Memory B cell (primary cell): ENCODE measurements around the gene RFLNA.

Source experiments
- ATAC-seq: fragments of 150-1000 bp; cut with Tn5 transposase; 2 replicates; pipeline ENCODE4 v1.10.0; 2021; ENCODE audit warnings: low read depth, mild to moderate bottlenecking, moderate library complexity
- DNase-seq, 2 donors: peaks; one replicate each; pipeline ENCODE4 v3.0.0; 2022; ENCODE audit warnings: low spot score in 2 of 2
- H3K27ac Mint-ChIP-seq: one replicate; pipeline ENCODE4 v1.8.0; 2022; ENCODE audit warnings: mild to moderate bottlenecking, moderate library complexity, mixed read lengths
- H3K27me3 Mint-ChIP-seq: one replicate; pipeline ENCODE4 v1.8.0; 2022; ENCODE audit warnings: mixed read lengths
- H3K36me3 Mint-ChIP-seq: one replicate; pipeline ENCODE4 v1.8.0; 2022; ENCODE audit warnings: mild to moderate bottlenecking, mixed read lengths
- H3K4me1 Mint-ChIP-seq: one replicate; pipeline ENCODE4 v1.8.0; 2022; ENCODE audit warnings: mixed read lengths
- H3K4me3 Mint-ChIP-seq: one replicate; pipeline ENCODE4 v1.8.0; 2022; ENCODE audit warnings: mild to moderate bottlenecking, moderate library complexity, mixed read lengths
- H3K9me3 Mint-ChIP-seq: one replicate; pipeline ENCODE4 v1.8.0; 2022; ENCODE audit warnings: mixed read lengths

The RFLNA gene

GRCh38 chr12:124336742-124337520, 42.0 kb downstream of the RFLNA start:
- DNase-seq = no peak
- no peaks in the 10 kb centered on the region for H3K4me1 Mint-ChIP-seq
- no peaks in the 10 kb centered on the region for H3K9me3 Mint-ChIP-seq
- ATAC-seq = no peak
- H3K27ac Mint-ChIP-seq = no peak overlapping the region
- no peaks in the 10 kb centered on the region for H3K27me3 Mint-ChIP-seq
- H3K36me3 Mint-ChIP-seq = peaks cover 40% of the 10 kb centered on the region
- H3K4me3 Mint-ChIP-seq = no peak overlapping the region

GRCh38 chr12:124337622-124338021, 42.7 kb downstream of the RFLNA start:
- Mint-ChIP-seq H3K27me3 (no peaks in the 10 kb centered on the region), H3K4me1 (no peaks in the 10 kb centered on the region), H3K4me3 (no peak overlapping the region), H3K9me3 (no peaks in the 10 kb centered on the region), H3K27ac (no peak overlapping the region), H3K36me3 (peaks cover 40% of the 10 kb centered on the region)
- DNase-seq (no peak), ATAC-seq (no peak)

GRCh38 chr12:124338448-124338847, 43.6 kb downstream of the RFLNA start:
- no peaks in the 10 kb centered on the region for H3K4me1 Mint-ChIP-seq
- H3K27me3 Mint-ChIP-seq = no peaks in the 10 kb centered on the region
- H3K27ac Mint-ChIP-seq = no peak overlapping the region
- DNase-seq (no peak), ATAC-seq (no peak)
- H3K36me3 Mint-ChIP-seq = peaks cover 41% of the 10 kb centered on the region
- no peak overlapping the region for H3K4me3 Mint-ChIP-seq
- H3K9me3 Mint-ChIP-seq = no peaks in the 10 kb centered on the region

GRCh38 chr12:124338876-124339603, 44.1 kb downstream of the RFLNA start:
- no peaks in the 10 kb centered on the region for H3K9me3 Mint-ChIP-seq
- H3K36me3 Mint-ChIP-seq = peaks cover 45% of the 10 kb centered on the region
- no peak overlapping the region for H3K4me3 Mint-ChIP-seq
- H3K27ac Mint-ChIP-seq = peak overlapping the region; percentile 10
- H3K27me3 Mint-ChIP-seq = no peaks in the 10 kb centered on the region
- no peak for DNase-seq
- no peak for ATAC-seq
- H3K4me1 Mint-ChIP-seq = no peaks in the 10 kb centered on the region

GRCh38 chr12:124340080-124340900, 45.4 kb downstream of the RFLNA start:
- Mint-ChIP-seq H3K4me3 (no peak overlapping the region), H3K9me3 (no peaks in the 10 kb centered on the region), H3K4me1 (no peaks in the 10 kb centered on the region), H3K27ac (no peak overlapping the region), H3K27me3 (no peaks in the 10 kb centered on the region), H3K36me3 (peaks cover 52% of the 10 kb centered on the region)
- ATAC-seq (no peak), DNase-seq (no peak)

GRCh38 chr12:124341645-124342069, 46.8 kb downstream of the RFLNA start:
- Mint-ChIP-seq H3K9me3 (no peaks in the 10 kb centered on the region), H3K4me3 (no peak overlapping the region), H3K27me3 (no peaks in the 10 kb centered on the region), H3K4me1 (no peaks in the 10 kb centered on the region), H3K27ac (no peak overlapping the region), H3K36me3 (peaks cover 45% of the 10 kb centered on the region)
- ATAC-seq = no peak
- DNase-seq = no peak

GRCh38 chr12:124344022-124344421, 49.1 kb downstream of the RFLNA start:
- ATAC-seq = no peak
- Mint-ChIP-seq H3K9me3 (no peaks in the 10 kb centered on the region), H3K4me1 (no peaks in the 10 kb centered on the region), H3K27ac (peak overlapping the region; percentile 73), H3K27me3 (no peaks in the 10 kb centered on the region), H3K4me3 (no peak overlapping the region), H3K36me3 (peaks cover 40% of the 10 kb centered on the region)
- no peak for DNase-seq

GRCh38 chr12:124344526-124344925, 49.6 kb downstream of the RFLNA start:
- peaks cover 37% of the 10 kb centered on the region for H3K36me3 Mint-ChIP-seq
- DNase-seq (no peak), ATAC-seq (no peak)
- peak overlapping the region; percentile 73 for H3K27ac Mint-ChIP-seq
- no peaks in the 10 kb centered on the region for H3K9me3 Mint-ChIP-seq
- H3K27me3 Mint-ChIP-seq = no peaks in the 10 kb centered on the region
- H3K4me1 Mint-ChIP-seq = no peaks in the 10 kb centered on the region
- H3K4me3 Mint-ChIP-seq = no peak overlapping the region

GRCh38 chr12:124345795-124346194, 50.9 kb downstream of the RFLNA start:
- no peaks in the 10 kb centered on the region for H3K9me3 Mint-ChIP-seq
- no peak overlapping the region for H3K4me3 Mint-ChIP-seq
- no peak for ATAC-seq
- no peaks in the 10 kb centered on the region for H3K4me1 Mint-ChIP-seq
- H3K27me3 Mint-ChIP-seq = no peaks in the 10 kb centered on the region
- no peak for DNase-seq
- peaks cover 34% of the 10 kb centered on the region for H3K36me3 Mint-ChIP-seq
- no peak overlapping the region for H3K27ac Mint-ChIP-seq

- Mint-ChIP-seq H3K9me3 (no peaks in the 10 kb centered on the region), H3K4me1 (no peaks in the 10 kb centered on the region), H3K36me3 (peaks cover 30% of the 10 kb centered on the region), H3K27ac (no peak overlapping the region), H3K4me3 (no peak overlapping the region), H3K27me3 (no peaks in the 10 kb centered on the region)
- no peak for DNase-seq
- no peak for ATAC-seq
Observed at GRCh38 chr12:124346425-124347168, 51.7 kb downstream of the RFLNA start.

- H3K9me3 Mint-ChIP-seq = no peaks in the 10 kb centered on the region
- H3K27me3 Mint-ChIP-seq = no peaks in the 10 kb centered on the region
- H3K4me3 Mint-ChIP-seq = no peak overlapping the region
- H3K36me3 Mint-ChIP-seq = peaks cover 29% of the 10 kb centered on the region
- no peak for DNase-seq
- ATAC-seq = no peak
- no peak overlapping the region for H3K27ac Mint-ChIP-seq
- no peaks in the 10 kb centered on the region for H3K4me1 Mint-ChIP-seq
Observed at GRCh38 chr12:124347335-124347734, 52.4 kb downstream of the RFLNA start.

- no peak for ATAC-seq
- no peak overlapping the region for H3K27ac Mint-ChIP-seq
- H3K36me3 Mint-ChIP-seq = peaks cover 28% of the 10 kb centered on the region
Observed at GRCh38 chr12:124347805-124348658, 53.1 kb downstream of the RFLNA start.

More at GRCh38 chr12:124347805-124348658, 53.1 kb downstream of the RFLNA start:
- peak; percentile 12 to 25 for DNase-seq
- Mint-ChIP-seq H3K4me3 (no peak overlapping the region), H3K4me1 (no peaks in the 10 kb centered on the region), H3K27me3 (no peaks in the 10 kb centered on the region), H3K9me3 (no peaks in the 10 kb centered on the region)
